OCI-LY3 (cell line): ENCODE measurements around the gene SVEP1.

ENCODE experiments used
- CTCF ChIP-seq: fragments of 200-600, 300-600 bp; sonication (generic); IDR thresholded peaks from 2 replicates; pipeline ENCODE4 v1.5.1; 2014; ENCODE audit warnings: antibody characterized with exemption, low read length, low read depth
- EZH2phosphoT487 ChIP-seq: fragments of 200-600 bp; shearing (Covaris generic); IDR thresholded peaks from 2 replicates; pipeline ENCODE4 v1.6.1; 2018; ENCODE audit warnings: antibody characterized with exemption, mixed run types, low read depth

GRCh38 chr9:110355911-110356310, 223.6 kb downstream of the SVEP1 start:
- no peak for TF ChIP-seq CTCF
- no peak for TF ChIP-seq EZH2phosphoT487
